IMR-90 (cell line): ENCODE data around the gene WWC1. TPM values are rescaled to one million over a fixed set of nuclear protein-coding genes. Genes with fewer than 3 reads are reported as not detected.
"Not testable (repeated sequence)": the region's sequence is repeated elsewhere in the genome, so short reads cannot be mapped to it uniquely, and the experiment has no call there.

Source experiments
- ATAC-seq: fragments of 200-7000 bp; cut with Tn5 transposase; 2 replicates; pipeline ENCODE4 v1.9.1; 2020; ENCODE audit warnings: low read depth, mild to moderate bottlenecking, moderate library complexity
- BruUV-seq: library from RNA; stranded (reverse); fragments of 400-500 nt; replicated peaks from 2 replicates; lab custom pipeline; 2021; lab: Mats Ljungman, UMichigan
- CTCF ChIA-PET: fragments of 300-600 bp; formaldehyde crosslinking; extraction: SDS; loops from one replicate; lab custom pipeline; 2021; ENCODE audit warnings: antibody characterized with exemption; lab: Yijun Ruan, JAX
- POLR2A ChIA-PET: fragments of 300-600 bp; sonication (Branson Sonifier 250); formaldehyde crosslinking; loops from one replicate; lab custom pipeline; 2022; ENCODE audit warnings: antibody characterized with exemption; ENCODE audit not compliant: unreplicated experiment; lab: Charles Lee
- DNase-seq: peaks from one replicate; pipeline ENCODE4 v3.0.0; 2013
- H2AFZ ChIP-seq: replicated peaks from 2 replicates; pipeline ENCODE3; 2013; ENCODE audit warnings: low read length, mild to moderate bottlenecking; ENCODE audit not compliant: poor library complexity
- H2AK5ac ChIP-seq: 2 replicates; pipeline ENCODE4 v1.6.1; 2013; ENCODE audit warnings: low read depth, low read length, inconsistent platforms
- H2AK9ac ChIP-seq: replicated peaks from 2 replicates; pipeline ENCODE3; 2013; ENCODE audit warnings: mild to moderate bottlenecking, low read depth, low read length, moderate library complexity; ENCODE audit not compliant: poor library complexity
- H2BK120ac ChIP-seq: 2 replicates; pipeline ENCODE4 v1.6.1; 2013; ENCODE audit warnings: low read depth, low read length, inconsistent platforms
- H2BK15ac ChIP-seq: 3 replicates; pipeline ENCODE4 v1.6.1; 2013; ENCODE audit warnings: low read depth, low read length, inconsistent platforms
- H2BK20ac ChIP-seq: 2 replicates; pipeline ENCODE4 v1.6.1; 2013; ENCODE audit warnings: low read depth, mild to moderate bottlenecking, inconsistent platforms, low read length, moderate library complexity
- H2BK5ac ChIP-seq: 2 replicates; pipeline ENCODE4 v1.6.1; 2013; ENCODE audit warnings: mild to moderate bottlenecking, low read depth, low read length, inconsistent platforms; ENCODE audit not compliant: poor library complexity, severe bottlenecking
- H3K14ac ChIP-seq: replicated peaks from 2 replicates; pipeline ENCODE4 v1.6.1; 2013; ENCODE audit warnings: low read depth, low read length, inconsistent platforms
- H3K18ac ChIP-seq: 2 replicates; pipeline ENCODE4 v1.6.1; 2013; ENCODE audit warnings: low read depth, low read length, control low read depth
- H3K23ac ChIP-seq: 2 replicates; pipeline ENCODE4 v1.6.1; 2013; ENCODE audit warnings: low read depth, low read length, inconsistent platforms
- H3K27ac ChIP-seq: 2 replicates; pipeline ENCODE4 v1.5.1; 2013; ENCODE audit warnings: mild to moderate bottlenecking, control low read depth, low read length; ENCODE audit not compliant: insufficient read depth
- H3K27me3 ChIP-seq: 2 replicates; pipeline ENCODE4 v1.6.1; 2013; ENCODE audit warnings: low read length; ENCODE audit not compliant: control insufficient read depth, insufficient read depth
- H3K36me3 ChIP-seq: 2 replicates; pipeline ENCODE4 v1.6.1; 2013; ENCODE audit warnings: low read length, mixed read lengths; ENCODE audit not compliant: control insufficient read depth, insufficient read depth
- H3K4ac ChIP-seq: 2 replicates; pipeline ENCODE4 v1.6.1; 2013; ENCODE audit warnings: low read depth, low read length, inconsistent platforms
- H3K4me1 ChIP-seq: 2 replicates; pipeline ENCODE4 v1.6.1; 2013; ENCODE audit warnings: low read length, mixed read lengths; ENCODE audit not compliant: control insufficient read depth, insufficient read depth
- H3K4me2 ChIP-seq: 2 replicates; pipeline ENCODE4 v1.6.1; 2013; ENCODE audit warnings: low read depth, mild to moderate bottlenecking, control low read depth, low read length, moderate library complexity
- H3K4me3 ChIP-seq: 2 replicates; pipeline ENCODE4 v1.5.1; 2013; ENCODE audit warnings: low read depth, mild to moderate bottlenecking, control low read depth, low read length, moderate library complexity; ENCODE audit not compliant: insufficient read depth
- H3K56ac ChIP-seq: 2 replicates; pipeline ENCODE4 v1.6.1; 2013; ENCODE audit warnings: low read length, inconsistent platforms; ENCODE audit not compliant: insufficient read depth; ENCODE audit errors: extremely low read depth
- H3K79me1 ChIP-seq, 2 experiments: 2 replicates each; pipeline ENCODE4 v1.6.1; 2013; ENCODE audit warnings: low read length in 2 of 2, inconsistent platforms in 1 of 2, low read depth in 1 of 2
- H3K9ac ChIP-seq: 2 replicates; pipeline ENCODE4 v1.6.1; 2013; ENCODE audit warnings: low read depth, low read length, control low read depth
- H3K9me1 ChIP-seq: 2 replicates; pipeline ENCODE4 v1.6.1; 2013; ENCODE audit warnings: low read length, inconsistent platforms; ENCODE audit not compliant: insufficient read depth
- H3K9me3 ChIP-seq: 2 replicates; pipeline ENCODE4 v1.6.1; 2013; ENCODE audit warnings: low read length; ENCODE audit not compliant: control insufficient read depth, insufficient read depth
- H4K20me1 ChIP-seq: 2 replicates; pipeline ENCODE4 v1.6.1; 2013; ENCODE audit warnings: low read length, inconsistent platforms; ENCODE audit not compliant: insufficient read depth
- H4K5ac ChIP-seq: 2 replicates; pipeline ENCODE4 v1.6.1; 2013; ENCODE audit warnings: mild to moderate bottlenecking, low read depth, low read length, control low read depth
- H4K8ac ChIP-seq, 2 experiments: 2 replicates each; pipeline ENCODE4 v1.6.1; 2013; ENCODE audit warnings: low read depth in 2 of 2, low read length in 2 of 2, control low read depth in 1 of 2, inconsistent platforms in 1 of 2
- H4K91ac ChIP-seq: 2 replicates; pipeline ENCODE4 v1.6.1; 2013; ENCODE audit warnings: low read depth, low read length, inconsistent platforms; ENCODE audit not compliant: insufficient read depth
- MAZ ChIP-seq: IDR thresholded peaks from 2 replicates; pipeline ENCODE4 v1.6.1; 2012; ENCODE audit warnings: low read depth, mild to moderate bottlenecking, low read length, improper control_type of control experiment, moderate library complexity, borderline replicate concordance
- MXI1 ChIP-seq: IDR thresholded peaks from 2 replicates; pipeline ENCODE4 v1.6.1; 2012; ENCODE audit warnings: low read depth, mild to moderate bottlenecking, low read length, moderate library complexity, borderline replicate concordance
- SMC3 ChIP-seq: fragments of 150-350 bp; IDR thresholded peaks from 2 replicates; pipeline ENCODE4 v1.6.1; 2016; ENCODE audit warnings: low read depth, mild to moderate bottlenecking, antibody characterized with exemption, low read length, moderate library complexity
- WGBS, 2 experiments: methylation state at CpG; one replicate each; pipeline versions ENCODE4 v1.1.5 to v1.1.7; 2013; ENCODE audit warnings: missing lambda C conversion rate in 2 of 2; ENCODE audit not compliant: insufficient read length in 1 of 2; ENCODE audit errors: extremely low coverage in 2 of 2; 5-methylcytosine and 5-hydroxymethylcytosine counted together
- dilution Hi-C: fragments of 300-500 bp; cut with HindIII; formaldehyde crosslinking; loops from one replicate; pipeline ENCODE4 v1.14.3; 2018; ENCODE audit warnings: low sequenced_read_pairs; ENCODE audit not compliant: unreplicated experiment
- in situ Hi-C: fragments of 300-500 bp; cut with MboI; formaldehyde crosslinking; loops from 3 replicates; pipeline ENCODE4 v1.14.3; 2019; ENCODE audit warnings: low sequenced_read_pairs, inconsistent platforms, mixed read lengths
- intact Hi-C: fragments of 100-400 bp; cut with micrococcal nuclease; formaldehyde crosslinking; loops from 2 replicates; pipeline ENCODE4 v1.10.0; 2022
- polyA plus RNA-seq, 3 experiments: library from polyadenylated mRNA; depleted of rRNA; stranded (reverse); fragments of >200 nt; gene quantifications; 2 replicates each; pipeline ENCODE4 v1.2.3, GENCODE V29; 2012; ENCODE audit warnings: low replicate concordance in 1 of 3
- total RNA-seq: library from RNA; depleted of rRNA; stranded (reverse); fragments of >200 nt; gene quantifications from 2 replicates; pipeline ENCODE4 v1.2.3, GENCODE V29; 2012

WWC1 gene
- total and polyA plus RNA-seq, 2 of the 4 experiments (the other 2 are of a cell fraction) = 9.1 to 10.3 TPM

GRCh38 chr5:168434746-168435321 is 143.4 kb downstream of the WWC1 start:
- no peak overlapping the region for H3K27ac ChIP-seq

GRCh38 chr5:168435340-168435739 is 143.9 kb downstream of the WWC1 start:
- H2BK5ac ChIP-seq, H4K20me1 ChIP-seq, H3K27me3 ChIP-seq, H4K5ac ChIP-seq, H2AK9ac ChIP-seq, H3K4ac ChIP-seq, H3K27ac ChIP-seq, H4K91ac ChIP-seq, BruUV-seq, H2AK5ac ChIP-seq, ATAC-seq, H4K8ac ChIP-seq, DNase-seq, H3K23ac ChIP-seq, H3K4me3 ChIP-seq, H2BK120ac ChIP-seq, H3K9me1 ChIP-seq, H2BK15ac ChIP-seq, H3K9ac ChIP-seq, dilution Hi-C loops, H3K9me3 ChIP-seq, H3K4me2 ChIP-seq, CTCF ChIA-PET, POLR2A ChIA-PET, H3K4me1 ChIP-seq, H3K79me1 ChIP-seq, H3K14ac ChIP-seq, H3K18ac ChIP-seq, H3K56ac ChIP-seq, H2BK20ac ChIP-seq, H2AFZ ChIP-seq: not testable (repeated sequence)
- in situ Hi-C loops (loop anchor here (25.0 kb wide), 1 partner anchor 148 kb away; the partner anchor contains the start of gene WWC1), intact Hi-C loops (loop anchor here (5.0 kb wide), 1 partner anchor 168 kb away; no protein-coding TSS in a partner anchor)
- WGBS, 2 experiments = no CpG with 5 or more reads among the region's 4 CpGs
- H3K36me3 ChIP-seq = peaks cover 13% of the 10 kb centered on the region

More at GRCh38 chr5:168434746-168435321, 143.4 kb downstream of the WWC1 start:
- peak; percentile 93 for ATAC-seq
- Histone ChIP-seq H3K4ac (no peak overlapping the region), H4K20me1 (no peaks in the 10 kb centered on the region; the same call in 1 of the 2 replicates), H3K9ac (no peak overlapping the region), H3K14ac (no peak overlapping the region), H3K9me1 (0 out of 2 replicates have a peak, but pooled peaks cover 7% of the 10 kb centered on the region), H2AK9ac (peak overlapping the region; percentile 51), H2AFZ (peak overlapping the region; percentile 26), H3K79me1 (no peaks in the 10 kb centered on the region), H2AK5ac (no peak overlapping the region), H3K4me2 (no peak overlapping the region), H4K8ac (no peak overlapping the region), H2BK120ac (no peak overlapping the region), H4K5ac (no peak overlapping the region), H3K23ac (no peak overlapping the region), H3K4me1 (0 out of 2 replicates have a peak, but pooled peaks cover 4% of the 10 kb centered on the region), H3K27me3 (no peaks in the 10 kb centered on the region), H2BK15ac (no peak overlapping the region), H3K56ac (no peak overlapping the region), H3K9me3 (no peaks in the 10 kb centered on the region), H4K91ac (no peak overlapping the region), H3K18ac (no peak overlapping the region), H2BK5ac (no peak overlapping the region), H3K4me3 (no peak overlapping the region), H2BK20ac (no peak overlapping the region), H3K36me3 (peaks cover 16% of the 10 kb centered on the region)
- intact Hi-C loops (loop anchor here (5.0 kb wide), 1 partner anchor 168 kb away; no protein-coding TSS in a partner anchor), in situ Hi-C loops (loop anchor here (25.0 kb wide), 1 partner anchor 148 kb away; the partner anchor contains the start of gene WWC1), dilution Hi-C loops (no loop called here)
- ChIA-PET POLR2A (no interaction called here), CTCF (no interaction called here)
- peak; percentile 73 for DNase-seq
- WGBS, 2 experiments = 100% methylated on average over 1 of the region's 8 CpGs; no CpG with 5 or more reads in 1 of the 2 experiments
- peak; percentile 27; the same call in 1 of the 2 replicates for TF ChIP-seq MXI1
- no peak for TF ChIP-seq SMC3
- peak; percentile 51; the same call in 1 of the 2 replicates for TF ChIP-seq MAZ
- no TSS peak for BruUV-seq
